HG03571 (cell line): ENCODE measurements around the gene MTF2.

Experiments
- ATAC-seq: cut with Tn5 transposase; IDR thresholded peaks from one replicate; pipeline ENCODE4 v1.9.1; 2021; ENCODE audit not compliant: unreplicated experiment

MTF2 gene

DNA sequence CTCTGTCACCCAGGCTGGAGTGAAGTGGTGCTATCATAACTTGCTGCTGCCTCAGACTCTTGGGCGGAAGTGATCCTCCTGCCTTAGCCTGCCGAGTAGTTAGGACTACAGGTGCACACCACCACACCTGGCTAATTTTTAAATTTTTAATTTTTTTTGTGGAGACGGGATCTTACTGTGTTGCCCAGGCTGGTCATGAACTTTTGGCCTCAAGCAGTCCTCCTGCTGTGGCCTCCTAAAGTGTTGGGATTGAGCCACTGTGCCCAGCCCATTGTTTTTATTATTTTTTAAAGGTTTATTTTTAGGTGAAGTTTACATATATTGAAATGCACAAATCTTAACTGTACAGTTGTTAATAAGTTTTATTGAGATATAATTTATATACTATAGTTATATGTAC lies 3.2 kb downstream of the MTF2 start:
- ATAC-seq, result no peak

DNA sequence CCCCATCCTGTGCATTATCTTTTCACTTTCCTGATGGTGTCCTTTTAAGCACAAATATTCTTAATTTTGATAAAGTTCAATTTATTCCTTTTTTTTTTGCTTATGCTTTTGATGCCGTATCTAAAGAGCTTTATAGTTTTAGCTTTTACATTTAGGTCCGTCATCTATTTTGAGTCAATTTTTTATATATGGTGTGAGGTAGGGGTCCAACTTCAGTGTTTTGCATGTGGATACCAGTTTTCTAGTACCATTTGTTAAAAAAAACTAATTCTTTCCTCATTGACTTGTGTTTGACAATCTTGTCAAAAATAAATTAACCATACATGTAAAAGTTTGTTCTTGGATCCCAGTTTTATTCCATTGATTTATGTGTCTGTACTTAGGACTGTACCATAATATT lies 4.9 kb downstream of the MTF2 start:
- no peak for ATAC-seq

DNA sequence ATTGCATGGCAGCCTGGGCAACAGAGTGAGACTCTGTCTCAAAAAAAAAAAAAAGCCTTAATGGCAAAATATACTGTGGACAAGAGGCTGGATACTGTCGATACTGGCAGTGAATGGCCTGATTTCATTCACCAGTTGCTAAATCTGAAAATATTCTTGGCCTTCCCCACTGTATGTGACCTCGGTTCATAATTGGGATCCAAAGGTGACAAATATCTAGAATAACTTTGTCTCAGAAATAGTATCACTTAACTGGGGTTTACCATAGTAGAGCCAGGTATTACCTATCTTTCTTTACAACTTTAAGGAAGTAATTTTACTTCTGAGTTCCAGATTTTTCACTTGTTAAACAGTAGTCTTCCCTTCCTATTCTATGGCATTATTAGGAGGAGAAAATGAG lies 8.4 kb downstream of the MTF2 start:
- ATAC-seq, result no peak

DNA sequence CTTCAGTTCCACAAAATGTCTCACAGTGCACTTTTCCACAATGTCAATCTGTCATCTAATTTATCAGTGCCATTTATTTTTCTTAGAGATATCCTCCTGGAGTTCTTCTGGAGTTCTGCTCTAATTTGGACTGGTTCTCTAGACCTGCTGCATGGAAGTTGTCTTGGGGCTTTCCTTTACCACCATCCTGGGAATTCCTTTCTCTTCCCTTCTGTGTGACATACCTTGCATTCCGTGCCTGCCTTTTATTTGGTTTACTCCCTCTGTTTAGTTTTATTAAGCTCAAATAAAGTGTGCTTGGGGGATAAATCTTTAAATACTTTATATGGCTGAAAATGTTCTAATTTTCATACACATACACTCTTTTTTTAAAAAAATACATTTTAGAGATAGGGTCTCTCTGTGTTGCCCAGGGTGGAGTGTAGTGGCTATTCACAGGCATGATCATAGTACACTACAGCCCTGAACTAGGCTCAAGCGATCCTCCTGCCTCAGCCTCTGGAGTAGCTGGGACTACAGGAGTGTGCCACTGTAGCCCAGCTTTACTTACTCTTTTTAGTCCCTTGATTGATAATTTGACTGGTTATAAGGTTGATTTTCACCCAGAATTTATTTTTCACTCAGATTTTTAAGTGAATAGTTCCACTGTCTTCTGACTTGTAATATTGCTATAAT lies 14.4 kb downstream of the MTF2 start:
- ATAC-seq, result no peak

DNA sequence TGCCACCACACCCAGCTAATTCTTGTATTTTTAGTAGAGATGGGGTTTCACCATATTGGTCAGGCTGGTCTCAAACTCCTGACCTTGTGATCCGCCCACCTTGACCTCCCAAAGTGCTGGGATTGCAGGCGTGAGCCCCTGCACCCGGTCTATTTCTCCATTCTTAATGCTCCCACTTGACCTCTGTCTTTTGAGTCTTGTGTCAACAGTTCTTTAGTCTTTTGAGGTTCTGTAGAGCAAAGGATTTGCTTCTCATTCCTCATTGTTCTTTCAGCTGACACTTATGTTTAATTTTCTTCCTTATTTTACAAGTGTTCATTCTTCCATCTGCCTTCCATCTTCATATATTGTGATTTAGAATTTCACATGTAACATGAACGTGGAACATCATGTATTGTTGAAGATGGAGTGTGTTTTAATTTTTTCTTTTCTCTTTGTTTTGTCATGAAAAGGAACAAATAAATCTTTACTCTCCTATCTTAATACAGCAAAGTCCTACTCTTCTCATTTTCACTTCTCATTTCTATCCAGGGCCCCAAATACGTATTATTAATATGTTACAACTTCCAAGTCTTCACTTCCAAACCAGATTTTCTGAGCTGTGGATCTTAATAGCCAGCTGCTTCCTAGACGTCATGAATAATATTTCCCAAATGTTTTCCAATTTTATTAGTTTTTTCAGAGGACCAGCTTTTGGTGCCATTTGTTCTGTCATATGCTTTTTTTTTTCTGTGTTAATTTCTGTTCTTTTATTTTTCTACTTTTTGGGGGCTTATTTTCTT lies 16.9 kb downstream of the MTF2 start:
- ATAC-seq, result no peak

DNA sequence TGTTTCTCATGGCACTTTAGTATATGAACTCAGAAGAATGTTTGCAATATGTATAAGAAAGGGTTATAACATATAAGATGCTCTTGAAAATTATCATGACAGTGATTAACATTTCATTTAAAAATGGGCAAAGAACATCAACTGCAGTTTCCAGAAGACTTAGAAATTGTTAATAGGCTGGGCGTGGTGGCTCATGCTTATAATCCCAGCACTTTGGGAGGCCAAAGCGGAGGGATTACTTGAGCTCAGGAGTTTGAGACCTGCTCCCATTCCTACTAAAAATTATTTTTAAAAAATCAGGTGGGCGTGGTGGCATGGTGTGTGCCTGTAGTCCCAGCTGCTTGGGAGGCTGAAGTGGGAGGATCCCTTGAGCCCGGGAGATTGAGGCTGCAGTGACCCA lies 23.1 kb downstream of the MTF2 start:
- no peak for ATAC-seq

DNA sequence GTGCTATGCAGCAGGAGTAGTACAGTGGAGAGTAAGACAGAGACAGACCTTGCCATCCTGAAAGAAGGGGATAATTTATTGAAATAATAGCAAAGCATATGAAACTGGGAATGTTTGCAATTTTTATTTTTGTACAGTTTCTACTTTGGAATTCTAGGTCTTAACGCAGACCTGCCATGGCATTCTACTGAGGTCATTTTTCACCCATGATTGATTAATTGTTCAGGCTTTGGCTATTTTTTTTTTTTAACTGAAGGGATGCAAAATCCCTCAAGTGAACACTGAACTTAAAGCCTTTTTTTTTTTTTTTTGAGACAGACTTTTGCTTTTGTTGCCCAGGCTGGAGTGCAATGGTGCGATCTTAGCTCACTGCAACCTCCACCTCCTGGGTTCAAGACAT lies 27.1 kb downstream of the MTF2 start:
- ATAC-seq, result no peak

DNA sequence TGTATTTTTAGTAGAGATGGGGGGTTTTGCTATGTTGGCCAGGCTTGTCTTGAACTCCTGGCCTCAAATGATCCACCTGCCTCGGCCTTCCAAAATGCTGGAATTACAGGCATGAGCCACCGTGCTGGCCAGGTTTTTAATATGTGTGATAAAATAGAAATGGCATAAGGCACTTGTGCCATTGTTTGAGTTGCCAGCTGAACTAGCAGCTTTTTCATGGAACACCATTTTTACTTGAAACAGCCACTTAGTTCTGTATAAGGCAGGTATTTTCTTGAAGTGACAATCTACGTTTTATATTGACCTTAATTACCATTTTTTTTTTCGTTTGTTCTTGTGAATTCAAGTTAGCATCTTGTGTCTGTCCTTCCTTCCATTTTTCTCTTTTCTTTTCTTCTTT lies 28.3 kb downstream of the MTF2 start:
- no peak for ATAC-seq

DNA sequence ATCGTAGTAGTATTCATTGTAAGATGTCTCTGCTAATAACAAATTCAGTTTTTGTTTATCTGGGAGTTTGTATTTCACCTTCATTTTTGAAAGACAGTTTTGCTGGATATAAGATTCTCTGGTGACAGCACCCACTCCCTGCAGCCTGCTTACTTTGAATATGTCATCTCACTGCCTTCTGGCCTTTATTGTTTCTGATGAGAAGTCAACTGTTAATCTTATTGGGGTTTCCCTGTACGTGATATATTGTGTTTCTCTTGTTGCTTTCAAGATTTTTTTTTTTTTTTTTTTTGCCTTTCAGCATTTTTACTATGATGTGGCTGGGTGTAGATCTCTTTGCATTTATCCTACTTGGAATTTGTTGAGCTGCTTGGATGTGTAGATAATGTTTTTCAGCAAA lies 29.3 kb downstream of the MTF2 start:
- ATAC-seq, result no peak

DNA sequence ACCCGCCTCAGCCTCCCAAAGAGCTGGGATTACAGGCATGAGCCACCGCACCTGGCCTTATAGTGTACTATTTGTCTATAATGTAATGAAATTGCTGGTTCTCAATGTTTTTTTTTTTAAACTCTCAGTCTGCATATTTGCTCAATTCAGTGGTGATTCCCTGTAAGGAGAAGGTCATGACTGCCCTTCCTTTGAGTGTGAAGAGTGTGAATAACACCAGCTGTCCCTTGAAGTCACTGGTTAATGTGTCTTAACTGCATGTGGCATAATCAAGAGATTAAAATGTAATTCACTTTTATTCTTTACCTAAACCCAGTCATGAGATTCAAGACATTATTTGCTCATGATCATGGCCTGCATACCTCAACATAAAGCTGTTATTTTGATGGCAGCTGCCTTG lies 30.5 kb downstream of the MTF2 start:
- no peak for ATAC-seq

DNA sequence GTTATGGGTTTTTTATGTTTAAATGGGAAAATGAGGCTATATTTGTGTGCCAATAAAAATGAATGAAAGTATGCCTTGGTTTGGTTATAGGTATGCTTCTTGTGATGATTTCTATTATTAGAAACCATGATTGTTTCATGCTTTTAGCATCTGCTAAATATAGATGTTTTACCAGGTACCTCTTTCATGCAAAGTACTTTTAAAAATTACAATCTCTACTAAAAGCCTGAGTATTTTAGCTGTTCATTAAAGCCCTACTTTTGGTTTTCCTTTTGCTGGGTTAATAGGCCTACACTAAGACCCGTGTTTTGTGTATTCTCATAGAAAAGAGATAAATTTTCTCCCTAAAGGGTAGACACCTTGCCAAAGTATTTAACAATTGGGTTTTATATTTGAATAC lies 32.0 kb downstream of the MTF2 start:
- no peak for ATAC-seq

DNA sequence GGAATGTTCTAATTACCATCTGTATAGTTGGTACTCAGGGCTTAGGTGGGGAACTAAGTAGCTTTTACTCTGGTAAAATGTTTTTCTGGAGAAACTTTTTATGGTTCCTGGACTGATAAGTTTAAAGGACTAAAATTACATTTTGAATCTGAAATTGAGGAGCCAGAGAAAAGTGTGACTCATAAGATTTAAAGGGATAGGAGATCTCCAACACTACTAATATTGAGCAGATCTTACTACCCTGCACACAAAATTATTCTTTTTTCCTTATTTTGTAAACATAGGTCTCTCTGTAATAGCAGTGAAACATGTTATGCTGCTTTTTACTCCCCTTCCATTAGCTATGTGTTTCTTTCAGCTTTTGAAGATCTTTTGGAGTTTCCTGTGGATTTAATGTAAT lies 32.5 kb downstream of the MTF2 start:
- no peak for ATAC-seq

DNA sequence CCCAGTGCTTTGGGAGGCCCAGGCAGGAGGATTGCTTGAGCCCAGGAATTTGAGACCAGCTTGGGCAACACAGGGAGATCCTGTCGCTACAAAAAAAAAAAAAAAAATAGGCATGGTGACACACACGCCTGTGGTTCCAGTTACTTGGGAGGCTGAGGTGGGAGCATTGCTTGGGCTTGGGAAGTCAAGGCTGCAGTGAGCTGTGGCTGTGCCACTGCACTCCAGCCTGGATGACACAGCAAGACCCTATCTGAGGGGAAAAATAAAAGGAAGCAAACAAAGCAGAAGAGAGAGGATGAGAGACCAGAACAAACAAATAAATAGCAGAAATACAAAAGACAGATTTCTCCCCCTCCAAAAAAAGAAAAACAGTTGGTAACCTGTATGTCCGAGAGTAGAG lies 34.0 kb downstream of the MTF2 start:
- ATAC-seq, result no peak

DNA sequence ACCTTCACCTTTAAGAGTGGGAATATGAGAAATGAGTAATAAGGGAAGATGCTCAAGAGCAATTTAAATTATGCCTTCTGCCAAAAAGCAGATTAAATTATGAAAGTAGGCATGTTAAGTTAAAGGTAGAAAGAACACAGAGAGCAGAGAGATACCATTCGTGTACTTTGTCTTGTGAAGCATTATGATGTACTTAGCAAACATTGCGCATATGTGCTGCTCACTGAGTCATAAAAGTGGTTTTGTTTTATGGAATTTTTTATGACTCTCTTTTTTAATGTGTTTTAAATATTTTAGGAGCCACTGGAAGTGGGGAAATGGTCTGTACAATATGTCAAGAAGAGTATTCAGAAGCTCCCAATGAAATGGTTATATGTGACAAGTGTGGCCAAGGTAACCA lies 35.3 kb downstream of the MTF2 start:
- no peak for ATAC-seq

DNA sequence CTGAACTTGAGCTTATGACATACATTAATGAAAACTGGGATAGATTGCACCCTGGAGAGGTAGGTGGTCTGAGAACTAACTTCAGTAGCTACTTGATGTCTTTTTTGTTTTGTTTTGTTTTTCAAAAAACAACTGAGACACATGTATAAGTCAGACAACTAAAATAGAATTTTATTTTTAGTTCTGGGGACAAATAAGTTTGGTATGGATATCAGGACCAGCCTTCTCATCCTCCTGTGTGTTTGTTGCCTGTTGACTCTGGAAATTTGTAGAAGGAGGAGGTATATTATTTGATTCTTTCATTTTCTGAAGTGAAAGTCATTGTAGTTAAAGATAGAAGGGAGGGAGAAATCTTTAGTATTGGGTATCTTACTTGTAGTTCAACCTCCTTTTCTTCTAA lies 41.5 kb downstream of the MTF2 start:
- ATAC-seq, result no peak

DNA sequence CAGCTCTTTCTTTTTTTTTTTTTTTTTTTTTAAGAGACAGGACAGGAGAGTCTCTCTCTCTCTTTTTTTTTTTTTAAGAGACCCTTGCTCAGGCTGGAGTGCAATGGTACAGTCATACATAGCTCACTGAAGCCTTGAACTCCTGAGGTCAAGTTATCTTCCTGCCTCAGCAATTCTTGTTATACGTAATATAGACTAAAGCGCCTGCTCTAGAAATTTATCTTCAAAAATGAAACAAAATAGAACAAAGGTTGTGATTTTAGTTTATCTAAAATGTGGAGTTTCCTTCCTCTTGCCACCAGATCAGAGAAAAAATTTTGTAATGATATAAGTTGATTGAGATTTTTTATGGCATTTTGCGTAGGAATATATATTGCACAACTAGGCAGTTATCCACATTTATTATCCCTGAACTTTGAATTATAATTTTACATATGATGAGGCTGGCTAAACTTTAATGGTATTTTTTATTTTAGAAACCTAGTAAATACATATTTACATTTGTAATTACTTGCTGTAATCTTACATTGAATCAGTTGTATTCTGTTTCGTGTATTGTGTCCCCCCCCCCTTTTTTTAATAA lies 44.2 kb downstream of the MTF2 start:
- ATAC-seq, result no peak

DNA sequence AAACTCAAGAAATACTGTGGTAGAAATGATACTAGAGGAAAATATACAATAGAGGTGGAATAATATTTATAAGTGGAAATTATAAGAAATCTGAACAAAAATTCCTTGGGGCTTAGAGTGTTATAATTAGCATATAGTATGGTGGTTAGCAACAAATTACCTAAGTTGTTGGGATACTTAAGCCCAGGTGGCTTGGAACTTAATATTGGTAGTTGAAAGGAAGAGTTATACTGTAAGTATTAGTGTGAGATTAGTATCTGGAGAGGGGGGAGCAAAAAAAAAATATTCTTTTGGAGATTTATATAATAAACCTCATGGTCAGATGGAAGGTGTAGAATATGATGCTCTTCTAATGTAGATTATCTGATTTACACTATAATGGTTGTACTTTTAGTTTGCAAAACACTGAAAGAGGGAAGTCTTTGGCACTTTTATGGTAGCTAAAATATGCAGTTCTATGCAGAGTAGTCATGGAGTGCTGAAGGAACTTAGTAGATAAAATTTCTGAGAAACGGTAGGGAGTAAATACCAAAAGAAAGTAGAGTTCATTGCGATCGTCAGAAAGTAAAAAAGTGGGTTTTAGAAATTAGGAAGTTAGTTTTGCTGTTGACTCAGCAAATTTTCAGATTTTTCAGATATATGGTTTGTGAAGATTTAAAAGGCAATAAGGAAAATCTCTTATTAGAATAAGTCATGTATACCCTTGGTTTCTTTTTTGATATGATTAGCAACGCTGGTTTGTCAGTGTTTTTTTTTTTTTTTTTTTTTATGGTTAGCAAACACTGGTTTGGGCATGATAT lies 45.7 kb downstream of the MTF2 start:
- ATAC-seq, result no peak

DNA sequence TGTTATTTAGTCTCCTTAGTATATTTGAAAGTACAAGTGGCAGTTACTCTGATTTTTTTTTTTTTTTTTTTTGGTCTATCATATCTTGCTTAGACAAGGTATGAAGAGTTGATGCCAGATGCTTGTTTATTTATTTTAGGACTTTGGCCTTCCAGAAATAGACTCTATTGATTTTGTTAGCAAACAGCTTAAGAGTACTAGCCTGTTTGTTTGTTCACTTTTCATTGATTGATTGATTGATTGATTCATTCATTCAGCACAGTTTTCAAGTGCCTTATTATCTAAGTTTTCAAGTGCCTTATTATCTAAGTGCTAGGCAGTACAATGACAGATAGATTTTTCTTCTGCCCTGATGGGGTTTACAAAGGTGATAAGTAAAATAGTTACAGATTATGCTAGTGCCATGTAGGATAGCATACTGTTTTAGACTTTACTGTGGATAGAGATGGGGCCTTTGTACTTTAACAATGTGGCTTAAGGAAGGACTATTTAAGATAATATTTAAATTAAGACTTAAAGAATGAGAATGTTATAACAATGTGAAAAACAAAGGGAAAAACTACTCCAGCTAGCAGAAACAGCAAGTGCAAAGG lies 50.5 kb downstream of the MTF2 start:
- no peak for ATAC-seq

DNA sequence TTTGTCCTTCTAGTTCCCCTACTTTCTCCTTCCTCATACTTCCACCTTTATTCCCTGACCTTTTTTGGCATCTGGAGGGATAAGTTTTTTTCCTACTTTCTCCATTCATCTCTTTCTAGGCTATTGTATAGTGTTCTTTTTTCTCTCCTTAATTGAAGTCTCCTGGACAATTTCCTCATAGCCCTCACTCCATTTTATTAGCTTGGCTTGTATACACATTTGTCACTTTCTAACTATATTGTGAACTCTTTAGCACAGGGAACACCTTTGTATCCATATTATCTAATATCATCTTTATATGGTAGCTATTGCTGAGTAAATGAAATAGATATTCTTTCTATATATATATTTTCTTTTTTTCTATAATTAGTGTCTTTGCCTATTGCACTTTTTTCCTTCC lies 53.6 kb downstream of the MTF2 start:
- no peak for ATAC-seq

DNA sequence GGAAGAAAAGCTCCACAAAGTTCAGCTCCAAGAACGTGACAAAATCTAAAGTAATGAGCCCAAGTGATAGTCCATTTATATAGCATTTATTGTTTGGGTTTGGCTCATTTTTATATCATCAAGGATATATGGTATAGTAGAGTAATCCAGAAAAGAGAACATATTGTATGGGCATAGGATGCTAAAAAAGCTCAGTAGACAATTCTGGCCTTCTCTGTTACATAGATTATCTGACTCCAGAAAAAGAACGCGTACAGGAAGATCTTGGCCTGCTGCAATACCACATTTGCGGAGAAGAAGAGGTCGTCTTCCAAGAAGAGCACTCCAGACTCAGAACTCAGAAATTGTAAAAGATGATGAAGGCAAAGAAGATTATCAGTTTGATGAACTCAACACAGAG lies 57.4 kb downstream of the MTF2 start:
- ATAC-seq, result no peak

DNA sequence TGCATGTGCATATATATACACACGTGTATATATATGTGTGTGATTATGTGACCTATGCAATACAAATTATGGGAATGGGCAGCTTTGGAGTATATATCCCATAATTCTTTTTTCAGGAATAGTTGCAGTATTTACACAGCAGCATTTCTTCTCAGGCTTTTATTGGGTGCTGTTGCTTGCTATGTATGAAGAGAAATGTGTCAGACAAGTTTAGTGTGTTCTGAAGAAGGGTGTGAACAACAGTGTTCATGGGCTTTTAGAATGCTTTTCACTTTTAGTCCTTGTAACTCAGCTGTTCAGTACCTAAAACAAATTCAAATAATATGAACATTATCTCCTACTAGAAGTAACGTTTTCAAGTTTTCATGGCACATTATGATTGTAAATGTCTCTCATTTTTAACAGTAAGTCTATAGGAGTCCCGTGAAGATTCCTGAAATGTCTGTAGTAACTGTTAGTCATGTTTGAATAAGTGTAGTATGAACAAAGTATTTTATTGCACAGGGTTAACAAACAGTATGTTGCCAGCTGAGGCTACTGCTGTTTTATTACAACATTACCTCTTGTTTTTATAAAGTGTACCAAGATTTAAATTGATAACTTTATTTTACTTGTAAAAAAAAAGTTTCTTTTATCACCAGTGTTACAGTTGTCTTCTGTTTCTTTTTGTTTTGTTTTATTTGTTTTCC lies 58.7 kb downstream of the MTF2 start:
- ATAC-seq, result no peak
